Endodermal cell (in vitro differentiated cells): ENCODE data around the gene TPCN2. TPM values are rescaled to one million over a fixed set of nuclear protein-coding genes. Genes with fewer than 3 reads are reported as not detected.

ENCODE experiments used
- DNase-seq: peaks from one replicate; pipeline ENCODE4 v3.0.0-alpha.2; 2017
- H3K27ac ChIP-seq: 2 replicates; pipeline ENCODE4 v1.5.1; 2013; ENCODE audit warnings: mild to moderate bottlenecking, low read depth, low read length, moderate library complexity
- H3K27me3 ChIP-seq: 2 replicates; pipeline ENCODE4 v1.6.1; 2013; ENCODE audit warnings: mild to moderate bottlenecking, low read length, moderate library complexity; ENCODE audit not compliant: insufficient read depth, control insufficient read depth, poor library complexity, severe bottlenecking
- H3K36me3 ChIP-seq: 2 replicates; pipeline ENCODE4 v1.7.0; 2013; ENCODE audit warnings: mild to moderate bottlenecking, low read length, moderate library complexity; ENCODE audit not compliant: control insufficient read depth, insufficient read depth
- H3K4me1 ChIP-seq: one replicate; pipeline ENCODE4 v1.7.0; 2013; ENCODE audit warnings: low read length; ENCODE audit not compliant: control insufficient read depth, insufficient read depth
- H3K4me3 ChIP-seq: 2 replicates; pipeline ENCODE4 v1.5.1; 2013; ENCODE audit warnings: mild to moderate bottlenecking, low read length, moderate library complexity
- H3K9ac ChIP-seq: 2 replicates; pipeline ENCODE4 v1.6.1; 2013; ENCODE audit warnings: mild to moderate bottlenecking, low read length, moderate library complexity; ENCODE audit not compliant: poor library complexity, severe bottlenecking; ENCODE audit errors: extremely low read depth
- H3K9me3 ChIP-seq: 2 replicates; pipeline ENCODE4 v1.6.1; 2013; ENCODE audit warnings: mild to moderate bottlenecking, low read length, moderate library complexity; ENCODE audit not compliant: control insufficient read depth
- H3K27ac Mint-ChIP-seq: 2 replicates; pipeline ENCODE4 v1.8.0; 2020; ENCODE audit warnings: mixed read lengths
- H3K27me3 Mint-ChIP-seq: 2 replicates; pipeline ENCODE4 v1.8.0; 2021; ENCODE audit warnings: mild to moderate bottlenecking, mixed read lengths; ENCODE audit not compliant: insufficient read depth
- H3K36me3 Mint-ChIP-seq: 2 replicates; pipeline ENCODE4 v1.8.0; 2020; ENCODE audit warnings: low read depth, mixed read lengths
- H3K4me1 Mint-ChIP-seq: 2 replicates; pipeline ENCODE4 v1.8.0; 2020; ENCODE audit warnings: mixed read lengths
- H3K4me3 Mint-ChIP-seq: 2 replicates; pipeline ENCODE4 v1.8.0; 2020; ENCODE audit warnings: mild to moderate bottlenecking, moderate library complexity, mixed read lengths
- H3K9me3 Mint-ChIP-seq: 2 replicates; pipeline ENCODE4 v1.8.0; 2020; ENCODE audit warnings: mild to moderate bottlenecking, mixed read lengths
- CTCF ChIP-seq: fragments of 200-600 bp; sonication (generic); conservative IDR thresholded peaks from 2 replicates; pipeline ENCODE4 v1.5.0; 2021; ENCODE audit warnings: antibody characterized with exemption, mild to moderate bottlenecking
- WGBS, 2 experiments: methylation state at CpG; one replicate each; pipeline versions ENCODE4 v1.1.5 to v1.1.7; 2013; ENCODE audit warnings: missing lambda C conversion rate in 2 of 2, mixed read lengths in 1 of 2; ENCODE audit not compliant: insufficient coverage in 1 of 2, insufficient read length in 1 of 2; 5-methylcytosine and 5-hydroxymethylcytosine counted together
- total RNA-seq, 2 donors: library from RNA; stranded (reverse); fragmentation: NEBNext Ultra II Directional in 1 of 2; extraction: Animal tissue kit (Norgen Biotek cat#: 25700) in 1 of 2; gene quantifications; 2 replicates in 1 of 2; 3 replicates in 1 of 2; pipeline ENCODE4 v1.2.1, GENCODE V29; 2021

TPCN2 gene
- total RNA-seq, 2 donors from 2014 or later: 20.7 to 27.9 TPM

GRCh38 chr11:69008737-69009440 lies 39.8 kb upstream of the TPCN2 start:
- H3K27me3 ChIP-seq: no peaks in the 10 kb centered on the region
- H3K27me3 Mint-ChIP-seq: peaks cover 12% of the 10 kb centered on the region
- H3K9me3 ChIP-seq: no peaks in the 10 kb centered on the region
- TF ChIP-seq CTCF: no peak
- H3K27ac Mint-ChIP-seq: no peak overlapping the region
- WGBS, 2 experiments: 83 to 84% methylated on average over 12 to 17 of the region's 17 CpGs
- H3K4me1 Mint-ChIP-seq: peaks cover 26% of the 10 kb centered on the region
- peaks cover 25% of the 10 kb centered on the region for H3K4me1 ChIP-seq
- no peak overlapping the region for H3K27ac ChIP-seq
- no peaks in the 10 kb centered on the region for H3K9me3 Mint-ChIP-seq
- H3K36me3 Mint-ChIP-seq: no peaks in the 10 kb centered on the region
- H3K4me3 Mint-ChIP-seq: no peak overlapping the region
- no peak overlapping the region for H3K4me3 ChIP-seq
- peak; percentile 62 for DNase-seq
- H3K9ac ChIP-seq: no peak overlapping the region
- no peaks in the 10 kb centered on the region for H3K36me3 ChIP-seq

- peaks cover 22% of the 10 kb centered on the region for H3K4me1 ChIP-seq
- Mint-ChIP-seq H3K27me3 (peaks cover 12% of the 10 kb centered on the region), H3K9me3 (no peaks in the 10 kb centered on the region), H3K27ac (no peak overlapping the region), H3K36me3 (no peaks in the 10 kb centered on the region), H3K4me3 (no peak overlapping the region), H3K4me1 (peaks cover 33% of the 10 kb centered on the region)
- H3K27me3 ChIP-seq: no peaks in the 10 kb centered on the region
- H3K9me3 ChIP-seq: no peaks in the 10 kb centered on the region
- no peak overlapping the region for H3K9ac ChIP-seq
- no peak overlapping the region for H3K4me3 ChIP-seq
- 93 to 99% methylated on average over 8 to 16 of the region's 16 CpGs for WGBS, 2 experiments
- no peak for TF ChIP-seq CTCF
- H3K36me3 ChIP-seq: no peaks in the 10 kb centered on the region
- peak; percentile 44 for DNase-seq
- no peak overlapping the region for H3K27ac ChIP-seq
Measured at GRCh38 chr11:69009441-69010211, 39.1 kb upstream of the TPCN2 start.

GRCh38 chr11:69010361-69010891 lies 38.3 kb upstream of the TPCN2 start:
- no peak overlapping the region for H3K27ac ChIP-seq
- H3K4me3 ChIP-seq: peak overlapping the region; percentile 45
- no peak overlapping the region for H3K4me3 Mint-ChIP-seq
- peaks cover 19% of the 10 kb centered on the region for H3K4me1 ChIP-seq
- 59 to 85% methylated on average over 3 to 9 of the region's 9 CpGs for WGBS, 2 experiments
- TF ChIP-seq CTCF: no peak
- H3K27ac Mint-ChIP-seq: no peak overlapping the region
- no peaks in the 10 kb centered on the region for H3K9me3 Mint-ChIP-seq
- H3K36me3 Mint-ChIP-seq: no peaks in the 10 kb centered on the region
- no peak overlapping the region for H3K9ac ChIP-seq
- DNase-seq: no peak
- peaks cover 35% of the 10 kb centered on the region for H3K4me1 Mint-ChIP-seq
- H3K9me3 ChIP-seq: no peaks in the 10 kb centered on the region
- H3K36me3 ChIP-seq: no peaks in the 10 kb centered on the region
- no peaks in the 10 kb centered on the region for H3K27me3 ChIP-seq
- H3K27me3 Mint-ChIP-seq: peaks cover 12% of the 10 kb centered on the region
